HG03469 (cell line): ENCODE results near the gene CYP3A7.
"Not testable (repeated sequence)": the region's sequence is repeated elsewhere in the genome, so short reads cannot be mapped to it uniquely, and the experiment has no call there.

Experiments used
- ATAC-seq: cut with Tn5 transposase; IDR thresholded peaks from one replicate; pipeline ENCODE4 v1.9.1; 2021; ENCODE audit warnings: mild to moderate bottlenecking, moderate library complexity, moderate number of reproducible peaks; ENCODE audit not compliant: unreplicated experiment

The CYP3A7 gene

DNA sequence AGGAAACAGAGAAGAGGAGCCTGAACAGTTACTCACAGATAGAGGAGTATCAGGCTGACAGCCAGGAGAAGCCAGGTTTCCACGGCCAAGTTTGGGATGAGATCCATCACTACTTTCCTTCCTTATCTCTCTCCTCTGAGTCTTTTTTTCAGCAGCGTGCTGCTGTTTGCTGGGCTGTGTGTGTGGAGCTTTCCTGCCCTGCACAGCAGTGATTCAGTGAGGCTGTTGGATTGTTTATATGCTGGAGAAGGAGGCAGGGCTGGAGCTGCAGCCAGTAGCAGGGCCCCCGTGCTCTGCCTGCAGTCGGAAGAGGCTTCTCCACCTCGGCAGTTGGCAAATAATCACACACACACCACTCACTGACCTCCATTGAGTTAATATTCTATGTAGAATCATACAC, at the start of gene CYP3A7:
TSS of gene CYP3A7 (minus strand) at position 210 of the 400 bp plus-strand sequence. CDS start at position 107, 103 bp downstream.
- ATAC-seq = no peak

DNA sequence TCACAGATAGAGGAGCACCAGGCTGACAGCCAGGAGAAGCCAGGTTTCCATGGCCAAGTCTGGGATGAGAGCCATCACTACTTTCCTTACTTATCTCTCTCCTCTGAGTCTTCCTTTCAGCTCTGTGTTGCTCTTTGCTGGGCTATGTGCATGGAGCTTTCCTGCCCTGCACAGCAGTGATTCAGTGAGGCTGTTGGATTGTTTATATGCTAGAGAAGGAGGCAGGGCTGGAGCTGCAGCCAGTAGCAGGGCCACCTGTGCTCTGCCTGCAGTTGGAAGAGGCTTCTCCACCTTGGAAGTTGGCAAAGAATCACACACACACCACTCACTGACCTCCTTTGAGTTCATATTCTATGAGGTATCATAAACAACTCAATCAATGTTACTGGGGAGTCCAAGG, 49.0 kb upstream of the CYP3A7 start, which contains the start of gene CYP3A4:
TSS of gene CYP3A4 (minus strand) at position 178 of the 400 bp plus-strand sequence. CDS start at position 75, 103 bp downstream.
- ATAC-seq = no peak

DNA sequence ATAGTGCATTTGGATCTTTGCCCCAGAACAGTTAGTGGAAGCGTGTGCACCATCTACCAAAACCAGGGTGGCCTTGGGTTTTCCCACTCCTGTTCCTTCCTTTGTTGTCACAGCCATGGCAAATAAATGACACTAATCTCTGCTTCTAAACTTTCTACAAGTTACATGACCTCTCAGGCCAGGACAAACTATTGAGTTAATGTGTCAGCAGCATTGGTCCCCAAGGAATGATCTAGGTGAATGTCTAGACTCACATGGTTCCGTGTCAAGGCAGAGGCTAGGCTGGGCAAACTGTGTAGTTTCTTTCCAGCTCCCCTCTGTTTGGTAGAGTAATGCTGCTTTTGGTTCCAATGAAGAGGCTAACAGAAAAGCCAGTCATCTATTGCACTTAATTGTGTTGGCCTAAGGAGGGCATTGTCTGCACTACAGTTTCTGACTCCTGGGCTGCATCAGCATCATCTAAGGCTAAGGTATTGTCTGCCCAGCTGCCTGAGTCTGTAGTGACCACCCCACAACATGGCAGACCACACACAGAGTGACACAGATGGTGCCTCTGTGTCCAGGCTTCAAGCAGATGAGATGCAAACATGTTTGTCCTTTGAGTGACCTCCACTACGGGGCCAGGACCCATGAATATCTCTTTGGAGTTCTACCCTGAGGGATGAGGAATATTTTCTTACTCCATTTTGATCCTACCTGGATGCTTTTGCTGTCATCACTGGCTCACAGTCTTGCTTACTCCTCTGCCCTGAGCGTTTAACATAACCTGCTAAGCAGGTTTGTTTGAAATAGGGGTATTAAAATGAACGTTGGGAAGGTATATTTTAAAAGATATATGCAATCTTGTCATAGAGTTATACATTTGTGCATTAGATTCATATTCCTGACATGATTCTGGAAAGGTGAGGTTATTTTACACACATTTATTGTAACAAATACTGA, 47.3 kb upstream of the CYP3A7 start:
- no peak for ATAC-seq

DNA sequence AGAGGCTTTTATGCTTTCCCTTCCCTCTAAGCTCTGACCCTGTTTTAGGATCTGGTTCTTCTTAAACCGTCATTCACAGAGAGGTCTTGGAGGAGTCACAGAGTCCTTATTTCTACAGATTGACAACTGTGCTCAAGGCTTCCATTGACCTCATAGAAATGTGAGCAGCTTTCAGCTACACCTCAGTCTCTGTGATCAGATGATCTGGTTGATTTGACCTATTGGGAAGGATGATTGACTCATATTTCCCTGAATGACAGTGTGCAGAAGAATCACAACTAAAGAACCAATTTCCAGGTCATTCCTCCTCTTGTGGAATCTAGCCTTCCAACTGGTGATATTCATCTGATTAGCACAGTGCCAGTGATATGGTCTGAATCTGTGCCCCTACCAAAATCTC, 45.6 kb upstream of the CYP3A7 start:
- ATAC-seq = no peak

DNA sequence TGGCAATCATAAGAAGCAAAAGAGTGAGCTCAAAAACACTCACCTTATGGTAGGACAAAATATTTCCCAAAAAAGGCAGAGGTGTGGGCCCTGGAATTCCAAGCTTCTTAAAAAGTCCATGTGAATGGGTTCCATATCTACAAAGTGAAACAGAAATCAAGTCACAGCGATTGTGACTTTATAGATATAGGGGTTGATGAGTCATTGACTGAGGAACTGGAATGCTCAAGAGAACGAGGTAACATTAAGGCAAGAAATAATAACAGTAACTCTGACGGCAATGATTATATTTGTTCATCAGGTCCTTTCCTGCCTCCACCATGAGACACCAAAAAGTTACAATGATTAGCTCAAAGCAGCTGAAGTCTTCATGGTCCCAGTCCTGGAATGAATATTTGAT, 45.0 kb upstream of the CYP3A7 start:
- no peak for ATAC-seq

DNA sequence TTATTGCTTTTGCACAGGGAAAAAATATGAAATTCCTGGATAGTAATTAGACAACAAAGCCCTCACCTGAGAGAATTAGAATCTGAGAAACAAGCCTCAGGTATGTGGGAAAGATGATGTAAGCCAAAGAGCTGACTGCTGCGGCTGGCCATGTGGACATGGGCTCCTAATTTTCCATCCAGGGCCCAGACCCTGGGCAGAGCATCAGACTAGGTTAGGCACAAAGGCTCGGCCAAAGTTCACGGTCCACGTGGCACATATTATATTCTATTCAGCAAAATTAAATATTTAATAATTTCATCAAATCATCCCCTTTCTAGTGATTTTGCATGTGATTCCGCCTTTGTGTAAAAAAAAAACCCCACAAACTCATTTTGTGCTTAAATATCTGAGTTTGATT, 43.9 kb upstream of the CYP3A7 start:
- ATAC-seq = no peak

DNA sequence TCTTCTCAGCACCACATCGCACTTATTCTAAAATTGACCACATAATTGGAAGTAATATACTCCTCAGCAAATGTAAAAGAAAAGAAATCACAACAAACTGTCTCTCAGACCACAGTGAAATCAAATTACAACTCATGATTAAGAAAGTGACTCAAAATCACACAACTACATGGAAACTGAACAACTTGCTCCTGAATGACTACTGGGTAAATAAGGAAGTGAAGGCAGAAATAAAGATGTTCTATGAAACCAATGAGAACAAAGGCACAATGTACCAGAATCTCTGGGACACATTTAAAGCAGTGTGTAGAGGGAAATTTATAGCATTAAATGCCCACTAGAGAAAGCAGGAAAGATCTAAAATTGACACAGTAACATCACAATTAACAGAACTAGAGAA, 38.4 kb upstream of the CYP3A7 start:
- ATAC-seq = not testable (repeated sequence)

DNA sequence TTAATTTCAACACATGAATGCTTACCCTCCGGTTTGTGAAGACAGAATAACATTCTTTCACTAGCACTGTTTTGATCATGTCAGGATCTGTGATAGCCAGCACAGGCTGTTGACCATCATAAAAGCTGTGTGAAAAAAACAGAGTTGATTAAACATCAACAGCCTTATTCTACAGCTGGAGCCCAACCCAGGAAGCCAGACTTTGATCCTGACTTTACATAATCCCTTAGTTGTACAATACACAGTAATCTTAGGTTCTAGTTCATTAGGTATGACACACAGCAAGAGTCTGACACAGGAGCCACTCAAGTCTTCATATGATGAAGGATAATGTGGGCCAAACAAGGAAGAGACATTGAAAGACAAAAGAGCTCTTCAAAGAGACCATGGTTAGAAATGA, 37.6 kb upstream of the CYP3A7 start:
- no peak for ATAC-seq

DNA sequence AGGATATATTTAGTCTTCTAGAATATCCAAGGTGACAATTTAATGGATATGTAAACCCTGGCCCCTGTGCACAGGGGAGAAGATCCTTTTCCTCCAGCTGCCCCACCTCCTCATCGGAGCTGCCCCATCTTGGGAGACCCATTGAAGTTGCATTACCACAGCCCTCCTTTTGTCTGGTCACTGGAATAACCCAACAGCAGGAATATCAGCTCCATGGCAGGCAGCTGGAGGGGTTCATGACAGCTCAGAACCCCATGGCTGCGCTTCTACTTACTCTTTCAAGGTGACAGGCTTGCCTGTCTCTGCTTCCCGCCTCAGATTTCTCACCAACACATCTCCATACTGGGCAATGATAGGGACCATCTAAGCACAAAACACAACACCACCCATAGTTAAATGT, 34.5 kb upstream of the CYP3A7 start:
- ATAC-seq = not testable (repeated sequence)

DNA sequence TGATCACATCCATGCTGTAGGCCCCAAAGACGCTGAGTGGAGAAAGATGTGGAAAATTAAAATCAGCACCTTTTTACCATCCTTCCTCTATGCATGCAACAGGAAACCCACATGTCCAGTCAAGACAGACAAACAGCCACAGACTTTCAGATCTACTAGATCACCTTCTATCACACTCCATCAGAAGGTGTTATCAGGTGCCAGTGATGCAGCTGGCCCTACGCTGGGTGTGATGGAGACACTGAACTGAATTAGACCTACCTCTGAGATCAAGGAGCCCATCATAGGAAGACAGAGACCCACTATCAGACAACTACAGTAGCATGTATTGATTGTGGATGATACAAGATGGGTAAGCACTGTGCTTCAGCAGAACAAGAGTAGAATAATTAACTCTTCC, 33.5 kb upstream of the CYP3A7 start:
- ATAC-seq = no peak

DNA sequence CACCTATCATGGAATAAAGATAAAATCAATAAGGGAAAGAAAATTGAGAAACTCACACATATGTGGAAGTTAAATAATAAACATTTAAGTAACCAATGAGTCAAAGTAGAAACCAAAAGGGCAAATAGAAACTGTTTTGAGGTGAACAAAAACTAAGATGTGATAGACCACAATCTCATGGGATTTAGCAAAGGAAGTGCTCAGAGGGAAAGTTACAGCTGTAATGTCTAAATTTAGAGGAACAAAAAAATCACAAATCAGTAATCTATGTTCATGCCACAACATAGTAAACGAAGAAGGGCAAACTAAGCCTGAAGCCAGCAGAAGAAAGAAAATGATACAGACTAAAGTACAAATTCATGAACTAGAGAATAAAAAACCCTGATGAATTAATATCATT, 32.7 kb upstream of the CYP3A7 start:
- ATAC-seq = peak; percentile 43

DNA sequence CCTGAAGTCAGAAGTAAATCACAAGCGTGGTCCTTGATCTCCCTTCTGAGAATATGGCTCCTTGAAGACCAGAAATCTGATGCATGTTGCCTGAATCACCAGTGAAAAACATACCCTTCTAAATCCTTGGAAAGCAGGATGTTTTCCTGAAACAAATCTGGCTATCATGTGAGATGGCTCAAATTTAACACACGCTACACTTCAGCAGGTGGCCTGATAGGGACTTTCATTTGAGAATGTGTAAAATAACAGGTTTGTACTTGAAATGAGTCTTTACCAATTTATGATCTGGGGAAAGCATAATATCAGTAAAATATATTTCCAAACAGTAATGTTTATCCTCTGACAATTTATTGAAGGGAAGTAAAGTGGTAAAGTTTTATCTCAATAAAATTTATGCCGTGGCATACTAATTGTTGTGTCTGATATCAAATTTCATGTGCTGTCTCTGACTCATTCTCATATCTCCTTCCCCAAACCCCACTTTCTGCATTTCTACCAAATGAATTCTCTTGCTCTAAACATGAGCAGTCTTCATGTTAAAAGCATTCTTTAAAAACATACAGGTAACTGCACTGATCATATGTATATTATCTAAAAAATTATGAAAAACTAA, 31.6 kb upstream of the CYP3A7 start:
- ATAC-seq = no peak

DNA sequence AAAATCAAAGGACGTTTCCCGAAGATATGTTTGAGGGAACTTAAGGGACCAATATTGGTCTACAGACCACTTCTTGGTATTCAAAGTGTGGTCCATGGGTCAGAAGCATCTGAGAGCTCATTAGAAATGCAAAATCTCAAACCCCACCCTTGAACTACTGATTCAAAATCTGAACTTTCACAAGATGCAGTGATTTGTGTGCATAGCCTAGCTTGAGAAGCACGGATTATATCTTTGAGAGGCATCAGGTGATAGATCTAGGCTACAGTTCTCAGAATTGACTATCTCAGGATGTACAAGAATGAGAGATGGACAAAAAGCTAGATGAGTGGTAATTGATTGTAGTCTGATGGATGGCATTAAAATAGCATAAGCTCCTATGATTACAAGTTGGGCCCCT, 29.5 kb upstream of the CYP3A7 start:
- no peak for ATAC-seq

DNA sequence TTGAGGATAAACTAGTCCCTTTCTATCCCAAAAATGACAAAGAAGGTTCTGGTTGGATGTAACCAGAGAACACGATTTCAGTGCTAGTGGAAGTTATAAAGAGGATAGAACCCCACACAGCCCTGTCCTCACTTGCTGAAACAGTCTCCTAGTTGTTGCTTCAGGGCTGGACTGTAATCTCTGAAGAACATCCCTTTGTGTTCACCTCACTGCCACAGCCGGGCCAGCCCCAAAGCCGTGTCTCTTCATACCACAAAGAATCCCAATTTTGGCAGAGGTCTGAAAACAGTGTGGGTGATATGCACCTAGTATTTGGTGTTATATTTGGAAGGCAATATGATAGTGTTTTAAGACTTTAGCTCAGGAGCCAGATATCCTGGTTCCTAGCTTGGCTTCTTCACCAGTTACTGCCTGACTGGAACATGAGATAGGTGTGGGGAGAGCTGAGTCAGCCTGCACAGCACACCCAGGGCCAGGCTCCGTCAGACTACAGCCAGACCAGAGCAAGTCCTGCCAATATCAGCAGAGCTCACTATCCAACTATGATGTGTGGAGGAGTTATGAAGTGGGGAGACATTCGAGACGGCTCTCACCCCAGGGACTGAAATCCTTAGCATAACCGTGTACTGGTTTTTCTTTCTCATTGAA, 27.8 kb upstream of the CYP3A7 start:
- ATAC-seq = no peak

DNA sequence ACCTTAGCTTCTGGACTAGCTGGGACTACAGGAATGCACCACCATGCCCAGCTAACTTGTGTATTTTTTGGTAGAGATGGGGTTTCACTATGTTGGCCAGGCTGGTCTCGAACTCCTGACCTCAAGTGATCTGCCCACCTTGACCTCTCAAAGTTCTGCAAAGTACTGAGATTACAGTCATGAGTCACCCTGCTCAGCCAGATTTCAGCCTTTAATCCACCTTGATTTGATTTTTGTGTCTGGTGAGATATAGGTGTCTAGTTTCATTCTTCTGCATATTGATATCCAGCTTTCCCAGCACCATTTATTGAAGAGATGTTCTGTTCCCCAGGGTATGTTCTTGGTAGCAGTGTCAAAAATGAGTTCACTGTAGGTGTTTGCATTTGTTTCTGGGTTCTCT, 20.1 kb upstream of the CYP3A7 start:
- ATAC-seq = no peak

DNA sequence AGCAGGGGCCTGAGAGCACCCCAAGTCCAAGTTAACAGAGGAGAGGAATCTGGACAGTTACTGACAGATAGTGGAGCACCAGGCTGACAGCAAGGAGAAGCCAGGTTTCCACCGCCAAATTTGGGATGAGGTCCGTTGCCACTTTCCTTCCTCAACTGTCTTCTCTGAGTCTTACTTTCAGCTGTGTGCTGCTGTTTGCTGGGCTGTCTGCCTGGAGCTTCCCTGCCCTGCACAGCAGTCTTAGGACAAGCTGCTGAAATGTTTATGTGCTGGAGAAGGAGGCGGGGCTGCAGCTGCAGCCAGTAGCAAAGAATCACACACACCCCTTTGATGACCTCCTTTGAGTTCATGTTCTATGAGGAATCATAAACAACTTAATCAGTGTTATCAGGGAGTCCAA, 17.4 kb upstream of the CYP3A7 start:
- no peak for ATAC-seq

DNA sequence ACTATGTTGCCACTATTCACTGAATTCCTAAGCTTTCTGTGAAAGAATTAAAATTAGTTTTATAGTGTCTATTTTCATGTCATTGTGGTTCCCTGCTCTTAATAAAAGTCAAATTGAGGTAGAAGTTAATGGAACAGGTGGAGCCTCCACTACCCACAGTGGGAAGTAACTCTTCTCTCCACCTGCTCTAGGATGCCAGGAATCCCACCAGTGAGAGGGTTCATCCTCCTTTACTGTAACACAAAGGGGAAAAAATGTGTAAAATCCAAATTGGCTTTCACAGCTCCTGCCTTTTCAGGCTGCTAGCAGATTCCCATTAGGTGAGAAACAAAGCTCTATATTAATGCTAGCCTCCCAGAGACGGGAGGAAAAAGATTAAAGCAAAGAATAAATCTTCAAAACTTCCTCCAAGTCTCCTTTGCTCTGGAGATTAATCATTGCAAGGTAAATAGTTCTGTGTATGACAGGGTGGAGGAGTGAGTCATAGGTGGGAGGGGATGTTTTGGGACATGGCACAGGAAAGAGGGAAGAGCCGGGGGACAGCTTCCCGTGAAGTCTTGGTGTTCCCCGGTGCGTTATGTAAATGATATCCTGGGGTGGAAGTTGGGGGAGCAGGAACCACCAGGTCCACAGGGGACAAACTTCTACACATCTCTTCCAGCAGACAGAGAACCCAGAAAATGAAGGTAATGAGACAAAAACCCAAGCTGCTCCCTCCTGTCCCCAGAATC, 16.5 kb upstream of the CYP3A7 start:
- not testable (repeated sequence) for ATAC-seq

DNA sequence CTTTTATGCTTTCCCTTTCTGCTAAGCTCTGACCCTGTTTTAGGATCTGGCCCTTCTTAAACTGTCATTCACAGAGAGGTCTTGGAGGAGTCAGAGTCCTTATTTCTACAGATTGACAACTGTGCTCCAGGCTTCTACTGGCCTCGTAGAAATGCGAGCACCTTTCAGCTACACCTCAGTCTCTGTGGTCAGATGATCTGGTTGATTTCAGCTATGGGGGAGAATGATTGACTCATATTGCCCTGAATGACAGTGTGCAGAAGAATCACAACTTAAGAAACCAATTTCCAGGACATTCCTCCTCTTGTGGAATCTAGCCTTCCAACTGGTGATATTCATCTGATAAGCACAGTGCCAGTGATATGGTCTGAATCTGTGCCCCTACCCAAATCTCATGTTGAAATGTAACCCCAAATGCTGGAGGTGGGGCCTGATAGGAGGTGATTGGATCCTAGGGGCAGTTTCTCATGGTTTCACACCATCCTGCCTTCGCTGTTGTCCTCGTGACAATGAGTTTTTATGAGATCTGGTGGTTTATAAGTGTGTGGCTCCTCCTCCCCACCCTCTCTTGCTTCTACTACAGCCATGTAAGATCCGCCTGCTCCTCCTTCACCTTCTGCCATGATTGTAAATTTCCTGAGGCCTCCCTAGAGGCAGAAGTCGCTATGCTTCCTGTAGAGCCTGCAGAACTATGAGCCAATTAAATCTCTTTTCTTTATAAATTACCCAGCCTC, 14.0 kb upstream of the CYP3A7 start:
- no peak for ATAC-seq

DNA sequence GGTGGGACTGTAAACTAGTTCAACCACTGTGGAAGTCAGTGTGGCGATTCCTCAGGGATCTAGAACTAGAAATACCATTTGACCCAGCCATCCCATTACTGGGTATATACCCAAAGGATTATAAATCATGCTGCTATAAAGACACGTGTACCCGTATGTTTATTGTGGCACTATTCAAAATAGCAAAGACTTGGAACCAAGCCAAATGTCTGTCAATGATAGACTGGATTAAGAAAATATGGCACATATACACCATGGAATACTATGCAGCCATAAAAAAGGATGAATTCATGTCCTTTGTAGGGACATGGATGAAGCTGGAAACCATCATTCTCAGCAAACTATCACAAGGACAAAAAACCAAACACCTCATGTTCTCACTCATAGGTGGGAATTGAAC, 11.9 kb upstream of the CYP3A7 start:
- not testable (repeated sequence) for ATAC-seq

DNA sequence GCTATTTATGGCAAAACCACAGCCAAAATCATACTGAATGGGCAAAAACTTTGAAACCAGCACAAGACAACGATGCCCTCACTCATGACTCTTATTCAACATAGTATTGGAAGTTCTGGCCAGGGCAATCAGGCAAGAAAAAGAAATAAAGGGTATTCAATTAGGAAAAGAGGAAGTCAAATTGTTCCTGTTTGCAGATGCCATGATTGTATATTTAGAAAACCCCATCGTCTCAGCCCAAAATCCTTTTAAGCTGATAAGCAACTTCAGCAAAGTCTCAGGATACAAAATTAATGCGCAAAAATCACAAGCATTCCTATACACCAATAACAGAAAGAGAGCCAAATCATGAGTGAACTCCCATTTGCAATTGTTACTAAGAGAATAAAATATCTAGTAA, 10.4 kb upstream of the CYP3A7 start:
- ATAC-seq = not testable (repeated sequence)
